Osteoblast (primary cell): ENCODE measurements around the gene RSPRY1. TPM values are rescaled to one million over a fixed set of nuclear protein-coding genes. Genes with fewer than 3 reads are reported as not detected.
"Not testable (repeated sequence)": the region's sequence is repeated elsewhere in the genome, so short reads cannot be mapped to it uniquely, and the experiment has no call there.

Experiments
- DNase-seq: peaks from one replicate; pipeline ENCODE4 v3.0.0; 2011; ENCODE audit warnings: low spot score, mixed read lengths; ENCODE audit not compliant: insufficient read length; ENCODE audit errors: missing footprints
- H2AFZ ChIP-seq: 2 replicates; pipeline ENCODE4 v1.6.0; 2011; ENCODE audit warnings: mild to moderate bottlenecking, low read length
- H3K27ac ChIP-seq: 2 replicates; pipeline ENCODE4 v1.5.1; 2011; ENCODE audit warnings: mild to moderate bottlenecking, low read depth, low read length, moderate library complexity
- H3K27me3 ChIP-seq: 2 replicates; pipeline ENCODE4 v1.6.0; 2012; ENCODE audit warnings: mild to moderate bottlenecking, control low read depth, inconsistent platforms, low read length, moderate library complexity; ENCODE audit not compliant: insufficient read depth
- H3K36me3 ChIP-seq: 2 replicates; pipeline ENCODE4 v1.5.1; 2011; ENCODE audit warnings: mild to moderate bottlenecking, low read length, control low read depth, moderate library complexity; ENCODE audit not compliant: insufficient read depth
- H3K4me1 ChIP-seq: 2 replicates; pipeline ENCODE4 v1.5.1; 2011; ENCODE audit warnings: mild to moderate bottlenecking, low read length, control low read depth, moderate library complexity; ENCODE audit not compliant: insufficient read depth
- H3K4me2 ChIP-seq: 2 replicates; pipeline ENCODE4 v1.6.0; 2011; ENCODE audit warnings: mild to moderate bottlenecking, low read length; ENCODE audit not compliant: insufficient read depth
- H3K4me3 ChIP-seq: fragments of 200-600 bp; sonication (generic); 3 replicates; pipeline ENCODE4 v1.5.1; 2012; ENCODE audit warnings: mild to moderate bottlenecking, low read length, inconsistent platforms; ENCODE audit not compliant: insufficient read depth
- H3K79me2 ChIP-seq: 2 replicates; pipeline ENCODE4 v1.6.0; 2012; ENCODE audit warnings: mild to moderate bottlenecking, low read length, control low read depth, inconsistent platforms; ENCODE audit not compliant: insufficient read depth
- H3K9me3 ChIP-seq: 2 replicates; pipeline ENCODE4 v1.5.1; 2011; ENCODE audit warnings: low read depth, low read length, control low read depth
- H4K20me1 ChIP-seq: 2 replicates; pipeline ENCODE4 v1.6.0; 2012; ENCODE audit warnings: mild to moderate bottlenecking, low read length, control low read depth; ENCODE audit not compliant: insufficient read depth
- CTCF ChIP-seq: IDR thresholded peaks from 2 replicates; pipeline ENCODE4 v1.5.1; 2011; ENCODE audit warnings: mild to moderate bottlenecking, low read depth, low read length, moderate library complexity; ENCODE audit errors: extremely low read depth
- total RNA-seq: library from RNA; depleted of rRNA; stranded (reverse); fragments of >200 nt; gene quantifications from 2 replicates; pipeline ENCODE4 v1.2.3, GENCODE V29; 2012

The RSPRY1 gene
- total RNA-seq, 1 donor, result 57.2 TPM

- Histone ChIP-seq H2AFZ (no peak overlapping the region), H3K79me2 (no peaks in the 10 kb centered on the region), H3K27me3 (peaks cover 3% of the 10 kb centered on the region), H3K4me2 (no peak overlapping the region), H3K9me3 (no peaks in the 10 kb centered on the region), H4K20me1 (no peaks in the 10 kb centered on the region), H3K4me3 (no peak overlapping the region), H3K36me3 (no peaks in the 10 kb centered on the region), H3K4me1 (no peaks in the 10 kb centered on the region), H3K27ac (no peak overlapping the region)
- no peak for TF ChIP-seq CTCF
- peak; percentile 59 for DNase-seq
Observed at GRCh38 chr16:57266531-57267260, 80.6 kb downstream of the RSPRY1 start.

GRCh38 chr16:57267343-57267742 lies 81.2 kb downstream of the RSPRY1 start:
- H3K27me3 ChIP-seq, DNase-seq, H3K27ac ChIP-seq, H3K4me2 ChIP-seq, H2AFZ ChIP-seq, H3K79me2 ChIP-seq, H3K4me3 ChIP-seq, H3K36me3 ChIP-seq, H3K4me1 ChIP-seq, H3K9me3 ChIP-seq, H4K20me1 ChIP-seq: not testable (repeated sequence)

GRCh38 chr16:57268804-57269800 lies 83.0 kb downstream of the RSPRY1 start:
- no peaks in the 10 kb centered on the region for H4K20me1 ChIP-seq
- H3K27me3 ChIP-seq, result peaks cover 3% of the 10 kb centered on the region
- H2AFZ ChIP-seq, result no peak overlapping the region
- no peaks in the 10 kb centered on the region for H3K79me2 ChIP-seq
- H3K9me3 ChIP-seq, result no peaks in the 10 kb centered on the region
- no peak overlapping the region for H3K4me3 ChIP-seq
- no peak overlapping the region for H3K27ac ChIP-seq
- no peaks in the 10 kb centered on the region for H3K36me3 ChIP-seq
- H3K4me2 ChIP-seq, result no peak overlapping the region
- peak; percentile 68 for DNase-seq
- no peak for TF ChIP-seq CTCF
- H3K4me1 ChIP-seq, result no peaks in the 10 kb centered on the region

- H3K9me3 ChIP-seq, result no peaks in the 10 kb centered on the region
- H3K27me3 ChIP-seq, result peaks cover 3% of the 10 kb centered on the region
- no peaks in the 10 kb centered on the region for H4K20me1 ChIP-seq
- H3K4me1 ChIP-seq, result no peaks in the 10 kb centered on the region
- H3K4me2 ChIP-seq, result no peak overlapping the region
- H2AFZ ChIP-seq, result no peak overlapping the region
- no peaks in the 10 kb centered on the region for H3K79me2 ChIP-seq
- no peak for TF ChIP-seq CTCF
- peak; percentile 51 for DNase-seq
- no peaks in the 10 kb centered on the region for H3K36me3 ChIP-seq
- H3K4me3 ChIP-seq, result no peak overlapping the region
- no peak overlapping the region for H3K27ac ChIP-seq
Observed at GRCh38 chr16:57270221-57271062, 84.3 kb downstream of the RSPRY1 start.
